PC-3 (cell line): ENCODE results near the gene PLEKHS1. TPM values are rescaled to one million over a fixed set of nuclear protein-coding genes. Genes with fewer than 3 reads are reported as not detected.

Source experiments
- ATAC-seq: fragments of 200-7000 bp; cut with Tn5 transposase; 2 replicates; pipeline ENCODE4 v1.9.1; 2020; ENCODE audit warnings: mild to moderate bottlenecking, moderate library complexity
- BruUV-seq: library from RNA; stranded (reverse); fragments of 400-500 nt; replicated peaks from 2 replicates; lab custom pipeline; 2021; lab: Mats Ljungman, UMichigan
- CTCF ChIA-PET: fragments of 300-600 bp; sonication (Branson Sonifier 250); formaldehyde crosslinking; loops from one replicate; lab custom pipeline; 2022; ENCODE audit warnings: antibody characterized with exemption; lab: Charles Lee
- POLR2A ChIA-PET: fragments of 300-600 bp; sonication (Branson Sonifier 250); formaldehyde crosslinking; loops from one replicate; lab custom pipeline; 2022; ENCODE audit warnings: antibody characterized with exemption; ENCODE audit not compliant: unreplicated experiment; lab: Charles Lee
- DNase-seq: peaks from one replicate; pipeline ENCODE4 v3.0.0-alpha.2; 2015
- H2AFZ ChIP-seq: fragments of 300-600 bp; sonication (generic); 2 replicates; pipeline ENCODE4 v1.6.0; 2016; ENCODE audit warnings: antibody characterized with exemption, low read length
- H3F3A ChIP-seq: fragments of 300-600 bp; sonication (generic); one replicate; pipeline ENCODE4 v1.6.0; 2017; ENCODE audit warnings: antibody characterized with exemption, low read length, control low read depth, mild to moderate bottlenecking; ENCODE audit not compliant: unreplicated experiment
- H3K27ac ChIP-seq: fragments of 300-600 bp; sonication (generic); 2 replicates; pipeline ENCODE4 v1.5.1; 2016; ENCODE audit warnings: mild to moderate bottlenecking, low read length
- H3K27me3 ChIP-seq: fragments of 300-600 bp; sonication (generic); 2 replicates; pipeline ENCODE4 v1.6.1; 2016; ENCODE audit warnings: low read length, mixed read lengths
- H3K36me3 ChIP-seq: fragments of 300-600 bp; sonication (generic); 2 replicates; pipeline ENCODE4 v1.6.1; 2016; ENCODE audit warnings: low read depth, mixed run types, low read length, mixed read lengths
- H3K4me1 ChIP-seq: fragments of 300-600 bp; sonication (generic); 2 replicates; pipeline ENCODE4 v1.5.1; 2016; ENCODE audit warnings: low read length; ENCODE audit not compliant: insufficient read depth
- H3K4me2 ChIP-seq: fragments of 300-600 bp; sonication (generic); 2 replicates; pipeline ENCODE4 v1.6.0; 2016; ENCODE audit warnings: low read length
- H3K4me3 ChIP-seq: fragments of 300-600 bp; sonication (generic); 2 replicates; pipeline ENCODE4 v1.5.1; 2016; ENCODE audit warnings: mild to moderate bottlenecking, low read length, mixed read lengths
- H3K79me2 ChIP-seq: fragments of 300-600 bp; sonication (generic); 2 replicates; pipeline ENCODE4 v1.6.1; 2017; ENCODE audit warnings: low read length, mixed read lengths
- H3K9ac ChIP-seq: fragments of 300-600 bp; sonication (generic); 2 replicates; pipeline ENCODE4 v1.6.0; 2016; ENCODE audit warnings: mild to moderate bottlenecking, low read length
- H3K9me2 ChIP-seq: fragments of 300-600 bp; sonication (generic); replicated peaks from 2 replicates; pipeline ENCODE4 v1.6.1; 2016; ENCODE audit warnings: mixed run types, low read length, mixed read lengths
- H3K9me3 ChIP-seq: fragments of 300-600 bp; sonication (generic); 2 replicates; pipeline ENCODE4 v1.6.1; 2016; ENCODE audit warnings: low read length, mixed read lengths
- H4K20me1 ChIP-seq: fragments of 300-600 bp; sonication (generic); 2 replicates; pipeline ENCODE4 v1.6.1; 2016; ENCODE audit warnings: low read length, mixed read lengths
- EZH2 ChIP-seq: fragments of 300-600 bp; sonication (generic); IDR thresholded peaks from one replicate; pipeline ENCODE4 v1.6.1; 2017; ENCODE audit warnings: antibody characterized with exemption, mild to moderate bottlenecking, low read length; ENCODE audit not compliant: unreplicated experiment
- EZH2phosphoT487 ChIP-seq: fragments of 300-600 bp; sonication (generic); IDR thresholded peaks from 2 replicates; pipeline ENCODE4 v1.6.1; 2018; ENCODE audit warnings: mild to moderate bottlenecking, antibody characterized with exemption, low read length, borderline replicate concordance
- intact Hi-C: fragments of 100-400 bp; cut with micrococcal nuclease; formaldehyde crosslinking; loops from 2 replicates; pipeline ENCODE4 v1.9.0; 2023
- total RNA-seq: library from RNA; depleted of rRNA; stranded (reverse); fragments of >200 nt; gene quantifications from 2 replicates; pipeline ENCODE4 v1.2.3, GENCODE V29; 2014
- TF ChIP-seq, protein P1 (sequence below): fragments of 300-600 bp; sonication (generic); conservative IDR thresholded peaks from 2 replicates; pipeline ENCODE4 v1.5.1; 2017; ENCODE audit warnings: antibody characterized with exemption, low read depth, mild to moderate bottlenecking, low read length

PLEKHS1 gene
- total RNA-seq, 1 experiment from 2014 or later: not detected

DNA sequence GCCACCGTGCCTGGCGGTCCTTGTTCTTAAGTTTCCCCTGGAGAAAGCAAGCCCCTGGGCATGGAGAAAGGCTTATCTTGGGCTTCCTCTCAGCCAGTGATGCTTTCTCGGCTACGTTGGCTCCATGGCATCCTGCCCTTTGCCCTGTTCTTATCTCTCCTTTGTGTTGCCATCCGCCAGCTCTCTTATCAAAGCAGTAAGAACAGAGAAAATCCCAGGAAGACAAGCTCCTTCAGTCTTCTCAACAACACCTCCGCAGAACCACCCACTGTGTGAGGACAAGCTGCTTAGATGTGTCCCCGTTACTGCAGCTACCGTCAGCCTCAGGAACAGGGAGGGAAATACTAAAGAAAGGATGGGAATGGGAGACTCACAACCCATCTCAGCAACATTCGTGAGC lies 3.3 kb downstream of the PLEKHS1 start:
- ChIA-PET POLR2A (no interaction called here), CTCF (no interaction called here)
- Histone ChIP-seq H3K4me1 (no peaks in the 10 kb centered on the region), H3K4me3 (no peak overlapping the region), H3K9me2 (no peaks in the 10 kb centered on the region), H3K36me3 (no peaks in the 10 kb centered on the region), H4K20me1 (no peaks in the 10 kb centered on the region), H3K4me2 (no peak overlapping the region), H3K27ac (no peak overlapping the region), H2AFZ (no peak overlapping the region), H3K79me2 (no peaks in the 10 kb centered on the region), H3K9ac (no peak overlapping the region), H3K9me3 (no peaks in the 10 kb centered on the region), H3K27me3 (no peaks in the 10 kb centered on the region), H3F3A (no peaks in the 10 kb centered on the region)
- intact Hi-C loops: no loop called here
- DNase-seq (no peak), ATAC-seq (no peak)
- no TSS peak for BruUV-seq
- TF ChIP-seq, protein P1, sequence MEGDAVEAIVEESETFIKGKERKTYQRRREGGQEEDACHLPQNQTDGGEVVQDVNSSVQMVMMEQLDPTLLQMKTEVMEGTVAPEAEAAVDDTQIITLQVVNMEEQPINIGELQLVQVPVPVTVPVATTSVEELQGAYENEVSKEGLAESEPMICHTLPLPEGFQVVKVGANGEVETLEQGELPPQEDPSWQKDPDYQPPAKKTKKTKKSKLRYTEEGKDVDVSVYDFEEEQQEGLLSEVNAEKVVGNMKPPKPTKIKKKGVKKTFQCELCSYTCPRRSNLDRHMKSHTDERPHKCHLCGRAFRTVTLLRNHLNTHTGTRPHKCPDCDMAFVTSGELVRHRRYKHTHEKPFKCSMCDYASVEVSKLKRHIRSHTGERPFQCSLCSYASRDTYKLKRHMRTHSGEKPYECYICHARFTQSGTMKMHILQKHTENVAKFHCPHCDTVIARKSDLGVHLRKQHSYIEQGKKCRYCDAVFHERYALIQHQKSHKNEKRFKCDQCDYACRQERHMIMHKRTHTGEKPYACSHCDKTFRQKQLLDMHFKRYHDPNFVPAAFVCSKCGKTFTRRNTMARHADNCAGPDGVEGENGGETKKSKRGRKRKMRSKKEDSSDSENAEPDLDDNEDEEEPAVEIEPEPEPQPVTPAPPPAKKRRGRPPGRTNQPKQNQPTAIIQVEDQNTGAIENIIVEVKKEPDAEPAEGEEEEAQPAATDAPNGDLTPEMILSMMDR: no peak
- TF ChIP-seq EZH2 (no peak), EZH2phosphoT487 (no peak)

DNA sequence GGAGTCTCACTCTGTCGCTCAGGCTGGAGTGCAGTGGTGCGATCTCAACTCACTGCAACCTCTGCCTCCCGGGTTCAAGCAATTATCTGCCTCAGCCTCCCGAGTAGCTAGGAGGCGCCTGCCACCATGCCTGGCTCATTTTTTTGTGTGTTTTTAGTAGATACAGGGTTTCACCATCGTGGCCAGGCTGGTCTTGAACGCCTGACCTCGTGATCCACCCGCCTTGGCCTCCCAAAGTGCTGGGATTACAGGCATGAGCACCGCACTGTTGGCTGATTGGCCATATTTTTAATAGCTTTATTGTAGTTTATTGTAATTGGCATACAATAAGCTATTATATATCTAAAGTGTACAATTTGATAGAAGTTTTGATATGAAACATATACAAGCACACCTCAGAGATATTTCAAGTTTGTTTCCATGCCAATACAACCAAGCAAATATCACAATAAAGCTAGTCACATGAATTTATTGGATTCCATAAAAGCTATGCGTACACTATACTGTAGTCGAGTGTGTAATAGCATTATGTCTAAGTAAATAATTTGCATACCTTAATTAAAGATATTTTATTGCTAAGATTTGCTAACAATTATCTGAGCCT lies 5.6 kb downstream of the PLEKHS1 start:
- TF ChIP-seq EZH2: no peak
- TF ChIP-seq, protein P1: no peak
- H3K9me2 ChIP-seq: no peaks in the 10 kb centered on the region
- no peaks in the 10 kb centered on the region for H4K20me1 ChIP-seq
- H3K4me3 ChIP-seq: no peak overlapping the region
- H3F3A ChIP-seq: no peaks in the 10 kb centered on the region
- no peaks in the 10 kb centered on the region for H3K36me3 ChIP-seq
- BruUV-seq: no TSS peak
- no peak overlapping the region for H3K4me2 ChIP-seq
- H3K27me3 ChIP-seq: no peaks in the 10 kb centered on the region
- H2AFZ ChIP-seq: no peak overlapping the region
- ATAC-seq (no peak), DNase-seq (no peak)
- ChIA-PET POLR2A (no interaction called here), CTCF (interaction anchor here (0.6 kb wide), 1 partner anchor 348 kb away, joined by 3 read pairs; no protein-coding TSS in a partner anchor)
- no peaks in the 10 kb centered on the region for H3K9me3 ChIP-seq
- H3K9ac ChIP-seq: no peak overlapping the region
- H3K4me1 ChIP-seq: no peaks in the 10 kb centered on the region
- H3K27ac ChIP-seq: no peak overlapping the region
- no peaks in the 10 kb centered on the region for H3K79me2 ChIP-seq
- intact Hi-C loops: no loop called here

DNA sequence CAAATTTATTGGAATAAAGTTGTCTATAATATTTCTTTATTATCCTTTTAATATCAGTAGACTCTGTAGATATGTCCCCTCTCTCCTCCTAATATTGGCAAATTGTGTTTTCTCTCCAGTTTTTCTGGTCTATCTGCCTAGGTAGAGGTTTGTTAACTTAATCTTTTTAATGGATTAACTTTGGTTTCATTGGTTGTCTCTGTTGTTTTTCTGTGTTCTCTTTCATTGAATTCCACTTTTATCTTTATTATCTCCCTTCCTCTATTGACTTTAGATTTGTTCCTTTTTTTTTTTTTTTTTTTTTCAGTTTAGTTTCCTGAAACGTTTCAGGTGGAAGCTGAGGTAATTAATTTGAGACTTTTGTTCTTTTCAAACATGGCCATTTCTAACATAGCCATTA lies 10.6 kb downstream of the PLEKHS1 start:
- intact Hi-C loops: no loop called here
- Histone ChIP-seq H2AFZ (no peak overlapping the region), H3K27ac (no peak overlapping the region), H3K4me3 (no peak overlapping the region), H3K9me3 (no peaks in the 10 kb centered on the region), H3K27me3 (peaks cover 29% of the 10 kb centered on the region), H3K79me2 (no peaks in the 10 kb centered on the region), H4K20me1 (no peaks in the 10 kb centered on the region), H3K36me3 (no peaks in the 10 kb centered on the region), H3K9me2 (no peaks in the 10 kb centered on the region), H3K4me1 (no peaks in the 10 kb centered on the region), H3F3A (no peaks in the 10 kb centered on the region), H3K4me2 (no peak overlapping the region), H3K9ac (no peak overlapping the region)
- DNase-seq: no peak
- BruUV-seq: no TSS peak
- ChIA-PET CTCF (no interaction called here), POLR2A (no interaction called here)
- no peak for TF ChIP-seq EZH2phosphoT487
- TF ChIP-seq EZH2: no peak
- TF ChIP-seq, protein P1: no peak
- no peak for ATAC-seq
